Measurements from ENCODE around the gene PCNX1.
"Not testable (repeated sequence)": the region's sequence is repeated elsewhere in the genome, so short reads cannot be mapped to it uniquely, and the experiment has no call there.

The PCNX1 gene

DNA sequence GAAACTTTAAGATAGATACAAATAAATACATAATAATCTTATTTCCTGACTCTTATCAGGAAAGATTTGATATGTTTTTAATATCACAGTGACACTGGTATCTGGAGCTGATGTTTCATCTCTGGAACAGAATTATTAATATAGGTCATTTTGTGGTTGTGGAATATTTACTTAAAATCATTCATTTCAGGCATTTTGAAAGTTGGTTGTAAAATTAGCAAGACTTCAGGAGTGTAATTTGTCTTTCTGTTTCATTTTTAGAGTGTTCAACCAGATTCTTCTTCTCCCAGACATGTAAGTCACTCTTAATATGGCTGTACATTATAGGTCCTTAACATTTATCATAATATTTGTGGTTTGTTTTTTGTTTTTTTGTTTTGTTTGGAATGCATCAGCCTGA is 115.7 kb downstream of the PCNX1 start:
- DNase-seq: no peak

DNA sequence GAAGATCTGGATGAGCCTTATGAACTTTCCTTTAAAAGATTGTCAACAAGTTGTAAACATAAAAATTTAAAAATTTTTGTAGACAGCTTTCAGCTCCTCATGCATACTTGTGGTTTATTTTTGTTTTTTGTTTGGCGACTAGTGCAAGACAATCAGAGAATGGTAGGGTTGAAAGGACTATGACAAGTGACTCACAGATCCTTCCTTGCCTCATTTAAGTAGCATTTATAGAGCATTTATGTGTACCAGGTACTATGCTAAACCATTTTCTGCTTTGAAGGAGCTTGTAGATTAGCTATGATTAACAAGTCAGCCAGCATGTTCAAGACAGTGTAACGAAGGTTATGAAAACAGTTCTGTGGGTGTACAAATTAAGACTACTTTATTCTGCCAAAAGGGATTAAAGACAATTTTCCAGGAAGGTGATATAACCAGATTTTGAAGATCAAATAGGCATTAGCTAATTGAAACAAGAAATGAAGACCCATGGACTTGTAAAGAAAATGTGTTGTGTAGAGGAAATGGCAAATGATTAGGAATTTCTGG is 122.0 kb downstream of the PCNX1 start:
- DNase-seq: no peak

DNA sequence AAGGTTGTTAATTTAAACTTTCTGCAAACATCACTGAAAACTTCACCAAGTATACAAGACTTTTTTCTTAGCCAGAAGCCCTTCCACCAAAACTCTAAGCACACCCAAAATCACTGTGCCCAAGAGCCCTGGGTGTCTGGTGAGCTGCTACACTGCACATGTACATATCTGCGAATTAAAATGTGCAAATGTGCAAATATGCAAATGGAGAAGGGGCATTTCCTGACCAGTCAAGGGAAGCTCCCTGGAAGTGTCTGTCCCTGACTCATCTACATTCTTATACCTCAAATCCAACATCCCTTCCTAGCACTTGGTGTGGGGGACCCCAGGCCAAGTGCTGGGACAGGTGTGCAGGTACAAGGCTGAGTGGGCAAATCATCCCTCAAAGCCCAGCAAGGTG is 123.7 kb downstream of the PCNX1 start:
- no peak for DNase-seq

DNA sequence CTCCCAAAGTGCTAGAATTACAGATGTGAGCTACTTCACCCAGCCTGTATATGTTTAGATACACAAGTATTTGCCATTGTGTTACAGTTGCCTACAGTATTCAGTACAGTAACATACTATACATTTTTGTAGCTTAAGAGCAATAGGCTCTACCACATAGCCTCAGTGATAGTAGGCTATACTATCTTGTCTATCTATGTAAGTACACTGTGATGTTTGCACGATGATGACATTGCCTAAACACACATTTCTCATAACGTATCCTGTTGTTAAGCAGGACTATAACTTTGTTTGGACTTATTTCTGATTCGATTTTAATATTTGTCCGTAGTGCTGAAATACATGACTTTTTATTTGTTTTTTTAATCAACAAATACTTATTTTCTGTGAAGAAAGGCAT is 129.2 kb downstream of the PCNX1 start:
- DNase-seq: no peak

DNA sequence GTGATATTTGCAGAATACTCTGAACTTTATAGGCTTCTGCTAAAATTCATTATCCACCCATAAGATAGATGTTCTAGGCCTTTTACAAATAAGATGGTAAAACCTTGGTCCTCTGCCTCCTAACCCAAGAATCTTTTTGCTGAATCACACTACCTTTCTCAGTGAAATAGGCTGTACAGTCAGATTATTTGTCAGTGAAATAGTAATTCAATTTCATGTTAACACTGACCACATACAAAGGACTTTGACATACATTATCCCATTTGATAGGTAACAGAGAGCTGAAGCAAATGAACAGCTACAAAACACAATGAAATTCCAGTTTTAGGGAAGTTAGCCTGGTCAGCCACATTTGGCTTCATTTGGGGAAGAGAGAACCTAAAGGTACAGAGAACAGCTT is 141.1 kb downstream of the PCNX1 start:
- DNase-seq: no peak

DNA sequence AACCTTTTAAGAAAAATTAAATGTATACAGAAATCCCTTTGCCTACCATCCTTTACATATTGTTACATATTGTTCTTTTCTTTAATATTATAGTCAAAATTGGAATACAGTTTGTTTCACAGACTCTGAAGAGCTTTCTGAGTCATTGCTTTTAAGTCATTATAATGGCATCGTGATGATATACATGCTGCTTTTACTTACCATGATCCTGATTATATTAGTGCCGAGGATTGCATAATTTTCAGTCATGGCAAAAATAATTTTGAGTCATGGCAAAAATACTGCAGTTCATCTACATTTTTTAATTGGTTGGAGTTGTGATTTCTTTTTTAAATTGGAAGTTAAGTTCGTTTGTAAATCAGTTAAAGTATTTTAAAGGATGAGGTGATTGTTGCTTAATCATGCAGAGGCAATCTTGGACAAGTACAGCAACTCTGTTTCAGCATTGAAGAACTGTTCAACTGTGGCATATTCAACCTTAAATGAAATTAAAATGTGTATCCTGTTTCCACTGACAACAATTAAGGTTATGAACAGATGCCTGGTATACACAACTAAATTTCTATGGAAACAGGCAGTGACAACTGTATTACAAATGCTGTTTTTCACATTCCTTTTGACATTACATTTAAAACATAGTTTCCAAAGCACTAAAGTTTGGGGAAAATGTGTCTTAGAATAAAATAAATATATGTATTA is 142.3 kb downstream of the PCNX1 start:
- no peak for DNase-seq

DNA sequence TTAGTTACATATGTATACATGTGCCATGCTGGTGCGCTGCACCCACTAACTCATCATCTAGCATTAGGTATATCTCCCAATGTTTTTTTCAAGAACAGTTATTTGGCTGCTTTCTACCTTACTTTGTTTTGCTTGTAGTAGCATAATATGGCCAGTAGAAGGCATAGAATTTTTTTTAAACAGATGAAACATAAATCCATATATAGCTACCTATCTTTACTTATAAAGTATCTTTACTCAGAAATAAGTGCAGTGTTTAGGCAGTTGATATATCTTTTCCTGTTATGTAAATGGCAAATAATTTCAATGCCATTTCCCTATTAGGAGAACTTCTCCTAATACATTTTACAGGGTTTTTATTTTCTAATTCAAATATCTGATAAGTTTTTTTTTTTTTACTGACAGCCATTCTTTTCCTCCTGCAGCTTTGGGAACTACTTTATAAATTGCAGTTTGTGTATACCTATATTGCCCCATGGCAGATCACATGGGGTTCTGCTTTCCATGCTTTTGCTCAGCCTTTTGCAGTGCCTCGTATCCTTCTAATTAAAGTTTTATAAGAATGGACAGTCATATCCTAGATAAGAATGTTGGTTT is 143.1 kb downstream of the PCNX1 start:
- DNase-seq: no peak

DNA sequence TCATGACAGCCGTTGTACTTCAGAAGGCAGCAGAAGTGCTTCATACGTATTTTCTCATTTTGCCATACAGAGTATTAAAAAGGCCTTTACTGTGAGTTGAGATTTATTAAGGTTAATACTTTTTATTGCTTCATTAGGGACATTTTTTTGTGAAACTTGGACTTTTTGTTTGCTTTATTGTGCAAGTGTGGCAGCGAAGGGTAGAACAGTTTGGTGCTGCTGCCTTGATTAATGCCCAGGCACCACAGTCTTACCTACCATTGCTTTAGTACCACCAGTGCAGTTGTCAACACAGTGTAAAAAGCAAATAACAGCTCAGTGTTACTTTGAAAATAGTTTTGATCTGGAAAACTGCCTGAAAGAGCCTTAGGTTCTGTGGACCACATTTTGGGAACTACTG is 147.4 kb downstream of the PCNX1 start:
- DNase-seq: no peak

DNA sequence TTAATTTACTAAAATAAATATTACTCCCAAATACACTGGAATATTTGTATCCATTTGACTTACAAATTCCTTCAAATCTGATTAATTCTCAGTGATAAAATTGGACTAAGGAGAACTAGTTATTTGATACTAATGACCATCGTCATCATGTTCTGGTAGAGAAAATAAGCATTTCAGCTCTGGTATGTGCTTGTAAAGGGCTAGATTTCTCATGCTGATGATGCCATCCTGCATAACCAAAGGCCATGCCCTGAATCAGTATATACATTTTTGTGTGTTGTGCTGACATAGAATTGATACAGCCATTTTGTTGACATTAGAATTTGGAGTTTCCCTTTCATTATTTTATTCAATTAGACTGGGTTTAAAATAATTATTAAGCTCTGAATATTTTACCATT is 148.9 kb downstream of the PCNX1 start:
- no peak for DNase-seq

DNA sequence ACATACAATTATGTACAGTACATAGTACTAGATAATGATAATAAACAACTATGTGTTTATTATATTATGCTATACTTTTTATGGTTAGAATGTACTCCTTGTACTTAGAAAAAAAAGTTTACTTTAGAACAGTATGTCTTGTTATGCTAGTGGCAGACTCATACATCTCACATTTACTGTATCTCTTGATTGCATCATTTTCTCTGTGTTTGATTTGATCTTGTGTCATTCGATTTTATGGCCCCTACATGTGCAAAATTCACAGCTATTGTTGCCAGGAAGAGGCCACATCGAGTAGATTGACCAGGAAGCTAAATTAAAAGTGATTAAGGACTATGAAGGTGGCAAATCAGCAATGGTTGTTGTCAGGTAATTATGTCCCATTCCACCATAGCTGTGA is 153.0 kb downstream of the PCNX1 start:
- DNase-seq: no peak

DNA sequence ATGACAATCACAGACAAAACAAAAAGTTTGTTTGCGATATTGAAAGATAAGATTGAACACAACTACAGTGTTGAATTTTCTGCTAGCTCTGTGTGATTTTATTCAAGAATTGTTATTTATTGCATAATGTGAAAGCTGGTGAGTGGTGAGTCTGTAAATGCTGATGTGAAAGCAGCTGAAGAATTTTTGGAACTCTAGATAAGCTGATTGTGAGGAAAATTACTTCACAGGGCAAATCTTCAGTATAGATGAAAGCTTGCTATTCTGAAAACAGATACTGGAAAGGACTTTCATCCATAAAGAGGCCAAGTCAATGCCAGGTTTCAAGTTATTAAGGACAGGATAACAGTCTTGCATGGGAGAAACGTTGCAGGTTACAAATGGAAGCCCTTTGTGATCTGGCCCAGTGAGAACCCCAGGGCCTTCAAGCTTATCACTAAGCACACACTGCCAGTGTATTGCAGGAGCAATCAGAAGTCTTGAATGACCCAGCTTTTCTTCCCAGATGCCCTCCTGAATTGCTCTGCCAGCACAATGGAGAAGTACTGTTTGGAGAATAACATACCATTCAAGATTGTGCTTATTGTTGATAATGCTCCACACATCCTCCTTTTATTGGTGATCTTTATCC is 153.7 kb downstream of the PCNX1 start:
- DNase-seq: no peak

DNA sequence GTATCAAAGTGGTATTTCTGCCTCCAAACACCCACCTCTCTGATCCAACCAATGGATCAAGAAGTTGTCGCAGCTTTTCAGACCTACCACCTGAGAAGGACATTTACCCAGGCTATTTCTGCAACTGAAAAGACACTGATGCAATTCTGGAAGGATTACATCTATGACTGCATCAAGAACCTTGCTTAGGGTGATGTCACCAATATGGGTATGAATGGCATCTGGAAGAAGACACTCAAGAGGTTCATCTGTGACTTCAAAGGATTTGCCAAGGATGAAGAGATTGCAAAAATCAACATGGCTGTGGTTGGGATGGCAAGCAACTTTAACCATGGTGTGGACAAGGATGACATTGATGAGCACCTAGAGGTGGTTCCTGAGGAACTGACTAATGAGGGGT is 154.2 kb downstream of the PCNX1 start:
- no peak for DNase-seq

DNA sequence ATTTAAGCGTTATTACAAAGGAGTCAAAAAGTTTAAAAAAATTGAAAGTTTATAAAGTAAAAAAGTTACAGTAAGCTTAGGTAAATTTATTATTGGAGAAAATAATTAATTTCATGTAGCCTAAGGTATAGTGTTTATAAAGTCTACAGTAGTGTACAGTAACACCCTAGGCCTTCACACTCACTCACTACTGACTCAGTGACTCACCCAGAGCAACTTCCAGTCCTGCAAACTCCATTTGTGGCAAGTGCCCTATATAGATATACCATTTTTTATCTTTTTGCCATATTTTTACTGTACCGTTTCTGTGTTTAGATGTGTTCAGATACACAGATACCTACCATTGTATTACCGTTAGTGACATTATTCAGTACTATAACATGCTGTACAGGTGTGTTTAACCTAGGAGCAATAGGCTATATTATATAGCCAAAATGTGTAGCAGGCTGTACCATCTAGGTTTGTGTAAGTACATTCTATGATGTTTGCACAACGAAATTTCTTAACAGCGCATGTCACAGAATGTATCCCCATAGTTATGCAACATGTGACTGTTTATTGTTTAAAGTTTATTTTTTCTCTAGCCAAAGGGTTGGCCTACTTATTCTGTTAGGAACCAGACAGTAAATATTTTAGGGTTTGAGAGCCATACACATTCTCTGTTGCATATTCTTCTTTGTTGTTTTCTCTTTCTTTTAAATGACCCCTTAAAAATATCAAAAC is 155.5 kb downstream of the PCNX1 start:
- DNase-seq: no peak

DNA sequence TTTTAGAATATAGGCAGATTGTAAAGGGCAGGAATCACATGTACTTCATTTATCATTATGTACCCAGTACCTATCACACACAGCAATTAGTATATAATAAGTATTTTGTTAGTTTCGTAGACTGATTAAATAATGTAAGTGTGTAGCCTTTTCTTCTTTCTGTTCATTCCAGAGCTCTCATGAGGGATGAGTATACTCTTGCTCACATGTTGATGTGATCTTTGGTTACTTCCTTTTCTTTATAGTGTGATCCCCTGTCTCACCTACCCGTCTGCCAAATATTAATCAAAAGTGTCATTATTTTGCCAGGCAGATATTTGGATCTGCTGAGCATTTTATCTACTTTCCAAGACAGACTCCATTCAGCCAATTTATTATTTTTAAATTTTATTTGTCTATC is 156.1 kb downstream of the PCNX1 start:
- no peak for DNase-seq

DNA sequence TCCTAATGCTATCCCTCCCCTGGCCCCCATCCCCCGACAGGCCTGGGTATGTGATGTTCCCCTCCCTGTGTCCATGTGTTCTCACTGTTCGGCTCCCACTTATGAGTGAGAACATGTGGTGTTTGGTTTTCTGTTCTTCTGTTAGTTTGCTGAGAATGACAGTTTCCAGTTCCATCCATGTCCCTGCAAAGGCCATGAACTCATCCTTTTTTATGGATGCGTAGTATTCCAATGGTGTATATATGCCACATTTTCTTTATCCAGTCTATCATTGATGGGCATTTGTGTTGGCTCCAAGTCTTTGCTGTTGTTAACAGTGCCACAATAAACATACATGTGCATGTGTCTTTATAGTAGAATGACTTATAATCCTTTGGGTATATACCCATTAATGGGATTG is 157.5 kb downstream of the PCNX1 start:
- DNase-seq: not testable (repeated sequence)

DNA sequence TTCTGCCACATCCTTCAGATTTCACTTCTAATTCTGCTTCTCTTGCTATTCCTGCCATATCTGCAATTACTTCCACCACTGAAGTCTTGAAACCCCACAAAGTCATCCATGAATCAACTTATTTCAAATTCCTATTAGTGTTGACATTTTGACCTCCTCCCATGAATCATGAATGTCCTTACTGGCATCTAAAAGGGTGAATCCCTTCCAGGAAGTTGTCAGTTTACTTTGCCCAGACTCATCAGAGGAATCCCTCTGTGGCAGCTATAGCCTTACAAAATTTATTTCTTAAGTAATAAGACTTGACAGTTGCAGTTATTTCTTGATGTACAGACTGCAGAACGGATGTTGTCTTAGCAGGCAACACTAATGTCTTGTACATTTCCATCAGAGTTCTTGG is 162.9 kb downstream of the PCNX1 start:
- no peak for DNase-seq

DNA sequence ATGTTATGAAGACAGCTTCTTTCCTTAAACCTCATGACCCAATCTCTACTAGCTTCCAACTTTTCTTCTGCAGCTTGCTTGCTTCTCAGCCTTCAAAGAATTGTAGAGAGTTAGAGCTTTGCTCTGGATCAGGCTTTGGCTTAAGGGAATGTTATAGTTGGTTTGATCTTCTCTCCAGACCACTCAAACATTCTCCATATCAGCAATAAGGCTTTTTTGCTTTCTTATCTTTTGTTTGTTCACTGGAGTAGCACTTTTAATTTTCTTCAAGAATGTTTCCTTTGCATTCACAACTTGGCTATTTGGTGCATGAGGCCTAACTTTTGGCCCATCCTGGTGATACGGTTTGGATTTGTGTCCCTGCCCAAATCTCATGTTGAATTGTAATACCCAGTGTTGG is 163.8 kb downstream of the PCNX1 start:
- DNase-seq: no peak

DNA sequence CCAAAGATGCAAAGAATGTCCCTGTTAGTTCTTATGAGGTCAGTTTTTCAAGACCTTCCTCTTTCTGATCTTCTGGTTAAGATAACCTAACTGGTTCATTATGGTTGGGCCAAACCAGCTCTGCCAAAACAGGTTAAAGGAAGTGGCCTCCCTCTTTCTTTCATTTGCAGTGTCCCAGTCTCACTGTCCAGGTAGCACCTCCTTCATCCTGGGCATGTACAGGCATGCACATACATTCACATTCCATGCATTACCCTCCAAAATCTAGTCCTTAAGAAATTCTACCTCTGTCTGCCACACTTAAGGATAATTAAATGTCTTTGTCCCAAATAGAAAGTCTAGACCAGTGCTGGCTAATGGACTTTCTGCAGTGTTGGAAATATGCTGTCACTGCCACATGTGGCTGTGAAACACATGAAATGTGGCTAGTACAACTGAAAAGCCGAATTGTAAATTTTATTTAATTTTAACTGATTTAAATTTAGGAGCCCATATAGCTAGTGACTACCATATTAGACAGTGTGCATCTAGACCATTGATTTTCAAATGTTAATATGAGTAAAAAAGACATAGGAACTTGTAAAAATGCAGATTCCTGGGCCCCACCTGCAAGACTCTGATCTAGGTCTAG is 169.3 kb downstream of the PCNX1 start:
- no peak for DNase-seq

DNA sequence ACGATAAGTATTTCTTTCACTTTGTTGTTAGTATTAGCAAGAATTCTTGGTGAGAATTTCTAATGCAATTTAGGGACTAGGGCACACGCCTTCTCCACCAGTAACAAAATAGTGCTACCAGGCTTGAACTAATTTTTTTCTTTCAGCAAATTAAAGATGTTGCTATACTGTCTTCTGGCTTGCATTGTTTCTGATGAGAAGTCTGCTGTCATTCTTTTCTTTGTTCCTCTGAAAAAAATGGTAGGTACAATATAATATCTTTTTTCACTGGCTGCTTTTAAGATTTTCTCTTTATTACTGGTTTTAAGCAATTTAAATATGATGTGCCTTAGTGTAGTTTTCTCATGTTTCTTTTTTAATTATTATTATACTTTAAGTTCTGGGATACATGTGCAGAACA is 171.2 kb downstream of the PCNX1 start:
- DNase-seq: no peak

DNA sequence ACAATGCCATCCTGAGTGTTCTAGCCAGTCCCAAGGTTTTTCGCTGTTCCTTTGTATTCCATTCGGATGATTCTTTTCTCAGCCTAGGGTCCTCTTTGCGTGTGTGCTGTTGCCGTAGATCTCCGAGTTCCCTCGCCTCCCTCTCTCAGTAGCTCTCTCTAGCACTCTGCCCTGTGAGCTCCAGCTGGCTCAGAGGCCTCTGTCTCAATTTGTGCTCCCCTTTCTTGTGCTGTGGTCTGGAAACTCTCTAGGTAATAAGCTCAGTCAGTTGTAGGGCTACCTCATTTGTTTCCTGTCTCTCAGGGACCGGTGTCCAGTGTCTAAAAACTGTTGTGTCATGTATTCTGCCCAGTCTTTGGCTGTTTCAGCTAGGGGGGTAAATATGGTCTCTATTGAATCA is 179.3 kb downstream of the PCNX1 start:
- no peak for DNase-seq

DNA sequence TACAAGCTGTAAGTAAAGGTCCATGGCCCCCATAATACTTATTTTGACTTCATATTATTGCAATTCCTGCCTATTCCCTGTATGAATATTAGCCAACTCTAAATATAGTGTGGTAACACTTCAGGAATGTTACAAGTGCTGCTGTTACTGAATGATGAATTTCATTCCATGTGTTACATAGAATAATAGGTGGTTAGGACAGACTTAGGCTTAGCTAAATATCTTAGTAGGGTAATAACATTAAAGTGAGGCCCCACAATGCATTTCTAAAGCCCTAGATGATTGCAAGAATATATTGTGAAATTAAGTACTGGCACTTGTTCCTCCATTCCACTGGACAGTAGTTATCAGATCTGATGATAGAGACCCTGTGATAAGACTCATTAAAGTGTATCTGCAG is 182.7 kb downstream of the PCNX1 start:
- no peak for DNase-seq

DNA sequence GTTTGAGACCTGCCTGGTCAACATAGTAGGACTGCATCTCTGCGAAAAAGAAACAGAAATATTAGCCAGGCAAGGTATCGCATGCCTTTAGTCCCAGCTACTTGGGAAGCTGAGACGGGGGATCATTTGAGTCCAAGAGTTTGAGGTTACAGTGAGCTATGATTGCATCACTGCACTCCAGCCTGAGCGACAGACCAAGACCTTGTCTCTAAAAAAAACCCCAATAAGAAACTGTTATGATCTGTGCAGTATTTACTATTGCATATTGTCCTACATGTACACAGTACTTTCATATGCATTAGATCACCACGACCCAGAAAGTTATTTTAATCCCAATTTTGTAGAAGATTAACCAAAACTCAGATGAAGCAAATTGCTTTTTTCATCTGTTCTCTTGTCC is 187.5 kb downstream of the PCNX1 start:
- no peak for DNase-seq

DNA sequence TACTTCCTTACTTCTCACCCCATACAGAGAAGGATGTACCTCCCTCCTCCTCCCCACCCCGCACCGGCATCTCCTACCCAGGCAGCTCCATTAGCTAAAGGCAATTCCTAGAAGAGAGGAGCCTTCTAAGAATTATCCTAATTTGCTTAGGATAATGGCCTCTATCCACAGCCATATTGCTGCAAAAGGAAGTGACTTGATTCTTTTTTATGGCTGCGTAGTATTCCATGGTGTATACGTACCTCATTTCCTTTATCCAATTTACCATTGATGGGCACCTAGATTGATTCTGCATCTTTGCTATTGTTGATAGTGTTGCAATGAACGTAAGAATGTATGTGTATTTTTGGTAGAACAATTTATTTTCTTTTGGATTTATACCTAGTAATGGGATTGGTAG is 189.7 kb downstream of the PCNX1 start:
- no peak for DNase-seq
